AG09319 (cell line): ENCODE measurements around the gene NKX6-2.
"Not testable (repeated sequence)": the region's sequence is repeated elsewhere in the genome, so short reads cannot be mapped to it uniquely, and the experiment has no call there.

Source experiments
- DNase-seq: peaks from one replicate; pipeline ENCODE4 v3.0.0-alpha.2; 2010; ENCODE audit warnings: low read depth; ENCODE audit errors: extremely low read depth
- CTCF ChIP-seq: IDR thresholded peaks from 2 replicates; pipeline ENCODE4 v1.5.1; 2011; ENCODE audit warnings: low read depth, mild to moderate bottlenecking, inconsistent platforms, low read length, moderate library complexity

NKX6-2 gene

GRCh38 chr10:132792796-132793195, 6.8 kb upstream of the NKX6-2 start:
- no peak for DNase-seq
- no peak for TF ChIP-seq CTCF

- DNase-seq: not testable (repeated sequence)
Measured at GRCh38 chr10:132792099-132792498, 6.2 kb upstream of the NKX6-2 start.

GRCh38 chr10:132790934-132791829, 5.2 kb upstream of the NKX6-2 start:
- no peak for DNase-seq
- no peak for TF ChIP-seq CTCF

GRCh38 chr10:132790470-132790869, 4.5 kb upstream of the NKX6-2 start:
- no peak for DNase-seq
- no peak for TF ChIP-seq CTCF

- no peak for TF ChIP-seq CTCF
- DNase-seq: no peak
Measured at GRCh38 chr10:132789659-132790148, 3.8 kb upstream of the NKX6-2 start.

- DNase-seq: no peak
- no peak for TF ChIP-seq CTCF
Measured at GRCh38 chr10:132788831-132789219, 2.9 kb upstream of the NKX6-2 start.

- TF ChIP-seq CTCF: no peak; the same call in none of the 2 replicates
- no peak for DNase-seq
Measured at GRCh38 chr10:132788180-132788830, 2.4 kb upstream of the NKX6-2 start.
